ENCODE results near the gene FNDC10. TPM values are rescaled to one million over a fixed set of nuclear protein-coding genes. Genes with fewer than 3 reads are reported as not detected.

Gene FNDC10
- total RNA-seq, 1 experiment from 2014 or later = 30.4 TPM

- ChIA-PET CTCF (no interaction called here), POLR2A (no interaction called here)
- no peaks in the 10 kb centered on the region for H3K36me3 Mint-ChIP-seq
- H3K9me3 Mint-ChIP-seq = no peaks in the 10 kb centered on the region
- TF ChIP-seq USF1 (CRISPR knock-in tag; IDR thresholded peaks at IDR 0.05) = no peak
- no peak for TF ChIP-seq ZNF532 (CRISPR knock-in tag; IDR thresholded peaks at IDR 0.05; ENCODE audit: borderline replicate concordance)
- no peak for TF ChIP-seq ZNF281 (CRISPR knock-in tag; IDR thresholded peaks at IDR 0.05)
- TF ChIP-seq ZNF396 (CRISPR knock-in tag; IDR thresholded peaks at IDR 0.05; ENCODE audit: borderline replicate concordance) = no peak
- H3K4me3 Mint-ChIP-seq = no peak overlapping the region
- no peak for DNase-seq (ENCODE audit: low spot score)
- ATAC-seq = no peak
- no peaks in the 10 kb centered on the region for H3K4me1 Mint-ChIP-seq
- peaks cover 5% of the 10 kb centered on the region for H3K27me3 Mint-ChIP-seq (ENCODE audit: low read depth)
- no peak overlapping the region for H3K27ac Mint-ChIP-seq
Measured at GRCh38 chr1:1605724-1606123, 5.8 kb upstream of the FNDC10 start.

GRCh38 chr1:1605034-1605591 lies 5.2 kb upstream of the FNDC10 start:
- TF ChIP-seq ATF2 (CRISPR knock-in tag; IDR thresholded peaks at IDR 0.05; ENCODE audit: borderline replicate concordance, low read depth) = no peak
- no peak for TF ChIP-seq CREB1 (CRISPR knock-in tag; IDR thresholded peaks at IDR 0.05)
- no peak for TF ChIP-seq CDX4 (CRISPR knock-in tag; IDR thresholded peaks at IDR 0.05; ENCODE audit: borderline replicate concordance)
- no peak for TF ChIP-seq ZNF512 (CRISPR knock-in tag; IDR thresholded peaks at IDR 0.05; ENCODE audit: borderline replicate concordance)
- ChIA-PET POLR2A (no interaction called here), CTCF (no interaction called here)
- Mint-ChIP-seq H3K27me3 (ENCODE audit: low read depth) (peaks cover 10% of the 10 kb centered on the region), H3K9me3 (no peaks in the 10 kb centered on the region), H3K36me3 (no peaks in the 10 kb centered on the region), H3K27ac (0 out of 2 replicates have a peak overlapping the region, but pooled peaks have one; percentile 15), H3K4me1 (no peaks in the 10 kb centered on the region), H3K4me3 (no peak overlapping the region)
- ATAC-seq (no peak), DNase-seq (ENCODE audit: low spot score) (no peak)

Measured in WTC11 (cell line).